HEK293 (cell line): Measurements from ENCODE around the gene OCRL.

Source experiments
- CTCF ChIA-PET: fragments of 350-600 bp; formaldehyde crosslinking; extraction: SDS; loops from one replicate; lab custom pipeline; 2021; ENCODE audit warnings: antibody characterized with exemption; lab: Yijun Ruan, JAX
- POLR2A ChIA-PET: fragments of 300-600 bp; formaldehyde crosslinking; extraction: SDS; loops from one replicate; lab custom pipeline; 2020; ENCODE audit warnings: antibody characterized with exemption, inconsistent platforms; lab: Yijun Ruan, JAX
- H3K27ac ChIP-seq: fragments of 200-500 bp; sonication (Bioruptor generic); 2 replicates; pipeline ENCODE4 v1.5.1; 2014; ENCODE audit warnings: low read depth, low read length, control low read depth, inconsistent platforms; ENCODE audit errors: extremely low read depth
- H3K36me3 ChIP-seq, 2 experiments: fragments of 200-500 bp in 1 of 2; sonication (Bioruptor generic) in 1 of 2; 1 replicate in 1 of 2; 2 replicates in 1 of 2; pipeline ENCODE4 v1.5.1; 2014 to 2017; ENCODE audit warnings: inconsistent platforms in 2 of 2, low read length in 2 of 2; ENCODE audit not compliant: control insufficient read depth in 2 of 2, insufficient read depth in 1 of 2
- H3K4me1 ChIP-seq: fragments of 200-500 bp; sonication (Bioruptor generic); 2 replicates; pipeline ENCODE4 v1.5.1; 2014; ENCODE audit warnings: mild to moderate bottlenecking, low read length, inconsistent platforms; ENCODE audit not compliant: control insufficient read depth, insufficient read depth
- H3K4me3 ChIP-seq: 2 replicates; pipeline ENCODE4 v1.5.1; 2011; ENCODE audit warnings: low read depth, mild to moderate bottlenecking, control low read depth, low read length, moderate library complexity
- H3K9me3 ChIP-seq: fragments of 200-500 bp; sonication (Bioruptor generic); 2 replicates; pipeline ENCODE4 v1.5.1; 2014; ENCODE audit warnings: low read depth, low read length, inconsistent platforms; ENCODE audit not compliant: control insufficient read depth, insufficient read depth
- BCL11B ChIP-seq: fragments of 450-650 bp; formaldehyde crosslinking; IDR thresholded peaks from 2 replicates; pipeline ENCODE4 v1.5.1; 2016; ENCODE audit warnings: low read depth, missing biosample characterization, missing genetic modification characterization
- FEZF1 ChIP-seq: fragments of 450-650 bp; formaldehyde crosslinking; IDR thresholded peaks from 2 replicates; pipeline ENCODE4 v1.5.1; 2016; ENCODE audit warnings: missing biosample characterization, missing genetic modification characterization
- IKZF3 ChIP-seq: fragments of 450-650 bp; IDR thresholded peaks from 2 replicates; pipeline ENCODE4 v1.5.0; 2018; ENCODE audit warnings: missing biosample characterization, mild to moderate bottlenecking, missing genetic modification characterization, moderate library complexity
- YY2 ChIP-seq: fragments of 450-650 bp; formaldehyde crosslinking; IDR thresholded peaks from 2 replicates; pipeline ENCODE4 v1.5.1; 2016; ENCODE audit warnings: missing biosample characterization, missing genetic modification characterization
- ZFP69B ChIP-seq: fragments of 450-650 bp; formaldehyde crosslinking; IDR thresholded peaks from 2 replicates; pipeline ENCODE4 v1.5.1; 2016; ENCODE audit warnings: missing biosample characterization, missing genetic modification characterization
- ZNF223 ChIP-seq: fragments of 450-650 bp; formaldehyde crosslinking; IDR thresholded peaks from 2 replicates; pipeline ENCODE4 v1.5.1; 2016; ENCODE audit warnings: missing biosample characterization, missing genetic modification characterization
- ZNF248 ChIP-seq: fragments of 450-650 bp; formaldehyde crosslinking; IDR thresholded peaks from 2 replicates; pipeline ENCODE4 v1.5.1; 2017; ENCODE audit warnings: missing biosample characterization, missing genetic modification characterization
- ZNF311 ChIP-seq: fragments of 450-650 bp; formaldehyde crosslinking; IDR thresholded peaks from 2 replicates; pipeline ENCODE4 v1.5.1; 2017; ENCODE audit warnings: missing biosample characterization, missing genetic modification characterization, borderline replicate concordance
- ZNF350 ChIP-seq: fragments of 450-650 bp; formaldehyde crosslinking; IDR thresholded peaks from 2 replicates; pipeline ENCODE4 v1.5.0; 2017; ENCODE audit warnings: missing biosample characterization, mild to moderate bottlenecking, missing genetic modification characterization
- ZNF391 ChIP-seq: fragments of 450-650 bp; formaldehyde crosslinking; IDR thresholded peaks from 2 replicates; pipeline ENCODE4 v1.5.1; 2016; ENCODE audit warnings: low read depth, missing biosample characterization, missing genetic modification characterization, borderline replicate concordance
- ZNF473 ChIP-seq: fragments of 450-650 bp; formaldehyde crosslinking; IDR thresholded peaks from 2 replicates; pipeline ENCODE4 v1.5.1; 2017; ENCODE audit warnings: missing biosample characterization, missing genetic modification characterization
- ZNF501 ChIP-seq: fragments of 450-650 bp; formaldehyde crosslinking; IDR thresholded peaks from 2 replicates; pipeline ENCODE4 v1.5.1; 2016; ENCODE audit warnings: missing biosample characterization, missing genetic modification characterization
- ZNF521 ChIP-seq: fragments of 450-650 bp; formaldehyde crosslinking; IDR thresholded peaks from 2 replicates; pipeline ENCODE4 v1.5.1; 2017; ENCODE audit warnings: missing biosample characterization, mild to moderate bottlenecking, missing genetic modification characterization
- ZNF626 ChIP-seq: fragments of 450-650 bp; sonication (Bioruptor Pico); formaldehyde crosslinking; IDR thresholded peaks from 2 replicates; pipeline ENCODE4 v1.5.1; 2018; ENCODE audit warnings: missing biosample characterization, missing genetic modification characterization, inconsistent platforms
- ZNF664 ChIP-seq: fragments of 450-650 bp; formaldehyde crosslinking; IDR thresholded peaks from 2 replicates; pipeline ENCODE4 v1.5.1; 2016; ENCODE audit warnings: missing biosample characterization, missing genetic modification characterization
- ZNF768 ChIP-seq: fragments of 450-650 bp; formaldehyde crosslinking; IDR thresholded peaks from 2 replicates; pipeline ENCODE4 v1.5.1; 2018; ENCODE audit warnings: missing biosample characterization, mild to moderate bottlenecking, missing genetic modification characterization
- ZNF785 ChIP-seq: fragments of 450-650 bp; formaldehyde crosslinking; IDR thresholded peaks from 2 replicates; pipeline ENCODE4 v1.5.1; 2016; ENCODE audit warnings: missing biosample characterization, missing genetic modification characterization
- ZNF830 ChIP-seq: fragments of 450-650 bp; IDR thresholded peaks from 2 replicates; pipeline ENCODE4 v1.5.0; 2018; ENCODE audit warnings: missing biosample characterization, missing genetic modification characterization, low read depth, mild to moderate bottlenecking, moderate library complexity
- ZNF843 ChIP-seq: fragments of 450-650 bp; formaldehyde crosslinking; IDR thresholded peaks from 2 replicates; pipeline ENCODE4 v1.5.1; 2016; ENCODE audit warnings: missing biosample characterization, missing genetic modification characterization
- TF ChIP-seq, protein P1 (sequence below): fragments of 450-650 bp; formaldehyde crosslinking; conservative IDR thresholded peaks from 2 replicates; pipeline ENCODE4 v1.5.1; 2016; ENCODE audit warnings: low read depth, missing biosample characterization, missing genetic modification characterization
- TF ChIP-seq, protein P2 (sequence below): fragments of 450-650 bp; formaldehyde crosslinking; optimal IDR thresholded peaks from 2 replicates; pipeline ENCODE3; 2016; ENCODE audit warnings: missing biosample characterization, mild to moderate bottlenecking, missing genetic modification characterization
- TF ChIP-seq, protein P3 (sequence below): fragments of 450-650 bp; formaldehyde crosslinking; IDR thresholded peaks from 2 replicates; pipeline ENCODE4 v1.5.1; 2016; ENCODE audit warnings: missing biosample characterization, missing genetic modification characterization
- TF ChIP-seq, protein P4 (sequence below): fragments of 450-650 bp; formaldehyde crosslinking; IDR thresholded peaks from 2 replicates; pipeline ENCODE4 v1.5.1; 2016; ENCODE audit warnings: missing biosample characterization, missing genetic modification characterization

OCRL gene

DNA sequence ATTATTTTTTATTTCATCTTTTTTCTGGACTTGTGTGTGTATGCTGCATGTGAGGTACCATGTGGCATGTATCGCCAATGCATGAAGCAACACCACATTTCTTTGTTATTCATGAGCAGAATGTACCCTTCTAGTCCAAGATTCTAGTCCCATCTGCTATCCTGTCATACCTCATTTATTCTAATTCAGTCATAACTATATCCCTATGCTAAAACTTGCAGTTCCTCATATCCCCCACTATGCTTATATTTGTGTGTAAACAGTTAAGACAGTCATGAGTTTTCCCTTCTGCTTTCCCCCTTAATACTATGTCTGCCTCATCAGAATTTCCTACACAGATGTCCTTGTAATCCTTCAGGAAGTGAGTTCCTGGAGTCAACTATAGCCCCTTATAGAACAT lies 19.7 kb downstream of the OCRL start:
- H3K4me1 ChIP-seq, result no peaks in the 10 kb centered on the region
- no peaks in the 10 kb centered on the region for H3K9me3 ChIP-seq
- H3K36me3 ChIP-seq, result peaks cover 20 to 76% of the 10 kb centered on the region in 2 experiments
- no peak overlapping the region for H3K27ac ChIP-seq
- H3K4me3 ChIP-seq, result no peak overlapping the region
- CTCF ChIA-PET, result no interaction called here
- POLR2A ChIA-PET, result no interaction called here
- no peak for TF ChIP-seq ZNF391 (tag by site-specific recombination)
- TF ChIP-seq ZNF501, result no peak
- TF ChIP-seq ZNF768 (tag by site-specific recombination), result no peak
- TF ChIP-seq BCL11B (tag by site-specific recombination), result no peak
- TF ChIP-seq, all 188 proteins: peak for 0

DNA sequence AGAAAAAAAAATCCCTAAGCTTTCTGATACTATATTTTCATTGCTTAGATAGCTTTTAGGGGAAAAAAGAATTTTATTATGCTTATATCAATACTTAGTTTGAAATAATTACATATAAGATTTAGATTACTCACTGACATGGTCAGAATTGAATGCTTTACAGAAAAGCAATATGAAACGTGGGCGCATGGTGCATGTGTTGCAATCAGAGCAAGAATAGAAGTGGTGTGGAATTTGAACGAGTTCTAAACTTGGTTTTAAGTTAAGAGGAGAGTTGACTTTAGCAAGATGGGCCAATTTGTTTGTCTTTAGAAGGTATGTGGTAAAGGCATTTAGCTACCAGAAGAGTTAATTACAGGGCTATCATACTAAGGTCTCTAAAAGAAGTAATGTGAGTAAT lies 21.4 kb downstream of the OCRL start:
- Histone ChIP-seq H3K27ac (no peak overlapping the region), H3K9me3 (no peaks in the 10 kb centered on the region), H3K4me3 (no peak overlapping the region), H3K36me3 (peaks cover 26 to 87% of the 10 kb centered on the region in 2 experiments; a peak in 2 of 3 replicates), H3K4me1 (no peaks in the 10 kb centered on the region)
- CTCF ChIA-PET, result interaction anchor here (0.6 to 0.8 kb wide), 2 partner anchors 114 to 1840 kb away, joined by 3 to 6 read pairs; no protein-coding TSS in a partner anchor
- POLR2A ChIA-PET, result interaction anchor here (0.6 kb wide), 1 partner anchor 35 kb away, joined by 3 read pairs; no protein-coding TSS in a partner anchor
- no peak for TF ChIP-seq ZNF473 (tag by site-specific recombination)
- TF ChIP-seq ZNF785 (tag by site-specific recombination), result no peak
- no peak for TF ChIP-seq ZNF311 (tag by site-specific recombination)
- TF ChIP-seq, protein P1, sequence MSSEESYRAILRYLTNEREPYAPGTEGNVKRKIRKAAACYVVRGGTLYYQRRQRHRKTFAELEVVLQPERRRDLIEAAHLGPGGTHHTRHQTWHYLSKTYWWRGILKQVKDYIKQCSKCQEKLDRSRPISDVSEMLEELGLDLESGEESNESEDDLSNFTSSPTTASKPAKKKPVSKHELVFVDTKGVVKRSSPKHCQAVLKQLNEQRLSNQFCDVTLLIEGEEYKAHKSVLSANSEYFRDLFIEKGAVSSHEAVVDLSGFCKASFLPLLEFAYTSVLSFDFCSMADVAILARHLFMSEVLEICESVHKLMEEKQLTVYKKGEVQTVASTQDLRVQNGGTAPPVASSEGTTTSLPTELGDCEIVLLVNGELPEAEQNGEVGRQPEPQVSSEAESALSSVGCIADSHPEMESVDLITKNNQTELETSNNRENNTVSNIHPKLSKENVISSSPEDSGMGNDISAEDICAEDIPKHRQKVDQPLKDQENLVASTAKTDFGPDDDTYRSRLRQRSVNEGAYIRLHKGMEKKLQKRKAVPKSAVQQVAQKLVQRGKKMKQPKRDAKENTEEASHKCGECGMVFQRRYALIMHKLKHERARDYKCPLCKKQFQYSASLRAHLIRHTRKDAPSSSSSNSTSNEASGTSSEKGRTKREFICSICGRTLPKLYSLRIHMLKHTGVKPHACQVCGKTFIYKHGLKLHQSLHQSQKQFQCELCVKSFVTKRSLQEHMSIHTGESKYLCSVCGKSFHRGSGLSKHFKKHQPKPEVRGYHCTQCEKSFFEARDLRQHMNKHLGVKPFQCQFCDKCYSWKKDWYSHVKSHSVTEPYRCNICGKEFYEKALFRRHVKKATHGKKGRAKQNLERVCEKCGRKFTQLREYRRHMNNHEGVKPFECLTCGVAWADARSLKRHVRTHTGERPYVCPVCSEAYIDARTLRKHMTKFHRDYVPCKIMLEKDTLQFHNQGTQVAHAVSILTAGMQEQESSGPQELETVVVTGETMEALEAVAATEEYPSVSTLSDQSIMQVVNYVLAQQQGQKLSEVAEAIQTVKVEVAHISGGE (tag by site-specific recombination), result no peak
- TF ChIP-seq, protein P2, sequence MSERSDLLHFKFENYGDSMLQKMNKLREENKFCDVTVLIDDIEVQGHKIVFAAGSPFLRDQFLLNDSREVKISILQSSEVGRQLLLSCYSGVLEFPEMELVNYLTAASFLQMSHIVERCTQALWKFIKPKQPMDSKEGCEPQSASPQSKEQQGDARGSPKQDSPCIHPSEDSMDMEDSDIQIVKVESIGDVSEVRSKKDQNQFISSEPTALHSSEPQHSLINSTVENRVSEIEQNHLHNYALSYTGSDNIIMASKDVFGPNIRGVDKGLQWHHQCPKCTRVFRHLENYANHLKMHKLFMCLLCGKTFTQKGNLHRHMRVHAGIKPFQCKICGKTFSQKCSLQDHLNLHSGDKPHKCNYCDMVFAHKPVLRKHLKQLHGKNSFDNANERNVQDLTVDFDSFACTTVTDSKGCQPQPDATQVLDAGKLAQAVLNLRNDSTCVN, result no peak
- TF ChIP-seq, protein P3, sequence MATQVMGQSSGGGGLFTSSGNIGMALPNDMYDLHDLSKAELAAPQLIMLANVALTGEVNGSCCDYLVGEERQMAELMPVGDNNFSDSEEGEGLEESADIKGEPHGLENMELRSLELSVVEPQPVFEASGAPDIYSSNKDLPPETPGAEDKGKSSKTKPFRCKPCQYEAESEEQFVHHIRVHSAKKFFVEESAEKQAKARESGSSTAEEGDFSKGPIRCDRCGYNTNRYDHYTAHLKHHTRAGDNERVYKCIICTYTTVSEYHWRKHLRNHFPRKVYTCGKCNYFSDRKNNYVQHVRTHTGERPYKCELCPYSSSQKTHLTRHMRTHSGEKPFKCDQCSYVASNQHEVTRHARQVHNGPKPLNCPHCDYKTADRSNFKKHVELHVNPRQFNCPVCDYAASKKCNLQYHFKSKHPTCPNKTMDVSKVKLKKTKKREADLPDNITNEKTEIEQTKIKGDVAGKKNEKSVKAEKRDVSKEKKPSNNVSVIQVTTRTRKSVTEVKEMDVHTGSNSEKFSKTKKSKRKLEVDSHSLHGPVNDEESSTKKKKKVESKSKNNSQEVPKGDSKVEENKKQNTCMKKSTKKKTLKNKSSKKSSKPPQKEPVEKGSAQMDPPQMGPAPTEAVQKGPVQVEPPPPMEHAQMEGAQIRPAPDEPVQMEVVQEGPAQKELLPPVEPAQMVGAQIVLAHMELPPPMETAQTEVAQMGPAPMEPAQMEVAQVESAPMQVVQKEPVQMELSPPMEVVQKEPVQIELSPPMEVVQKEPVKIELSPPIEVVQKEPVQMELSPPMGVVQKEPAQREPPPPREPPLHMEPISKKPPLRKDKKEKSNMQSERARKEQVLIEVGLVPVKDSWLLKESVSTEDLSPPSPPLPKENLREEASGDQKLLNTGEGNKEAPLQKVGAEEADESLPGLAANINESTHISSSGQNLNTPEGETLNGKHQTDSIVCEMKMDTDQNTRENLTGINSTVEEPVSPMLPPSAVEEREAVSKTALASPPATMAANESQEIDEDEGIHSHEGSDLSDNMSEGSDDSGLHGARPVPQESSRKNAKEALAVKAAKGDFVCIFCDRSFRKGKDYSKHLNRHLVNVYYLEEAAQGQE (tag by site-specific recombination), result no peak
- no peak for TF ChIP-seq YY2 (tag by site-specific recombination)
- no peak for TF ChIP-seq ZNF350 (tag by site-specific recombination)
- no peak for TF ChIP-seq ZNF664
- no peak for TF ChIP-seq ZNF223
- TF ChIP-seq ZNF248 (tag by site-specific recombination), result no peak
- TF ChIP-seq ZNF521 (tag by site-specific recombination), result no peak
- TF ChIP-seq FEZF1 (tag by site-specific recombination), result no peak
- no peak for TF ChIP-seq IKZF3 (tag by site-specific recombination)
- TF ChIP-seq ZNF843 (tag by site-specific recombination), result no peak
- TF ChIP-seq ZNF830, result no peak
- TF ChIP-seq, protein P4, sequence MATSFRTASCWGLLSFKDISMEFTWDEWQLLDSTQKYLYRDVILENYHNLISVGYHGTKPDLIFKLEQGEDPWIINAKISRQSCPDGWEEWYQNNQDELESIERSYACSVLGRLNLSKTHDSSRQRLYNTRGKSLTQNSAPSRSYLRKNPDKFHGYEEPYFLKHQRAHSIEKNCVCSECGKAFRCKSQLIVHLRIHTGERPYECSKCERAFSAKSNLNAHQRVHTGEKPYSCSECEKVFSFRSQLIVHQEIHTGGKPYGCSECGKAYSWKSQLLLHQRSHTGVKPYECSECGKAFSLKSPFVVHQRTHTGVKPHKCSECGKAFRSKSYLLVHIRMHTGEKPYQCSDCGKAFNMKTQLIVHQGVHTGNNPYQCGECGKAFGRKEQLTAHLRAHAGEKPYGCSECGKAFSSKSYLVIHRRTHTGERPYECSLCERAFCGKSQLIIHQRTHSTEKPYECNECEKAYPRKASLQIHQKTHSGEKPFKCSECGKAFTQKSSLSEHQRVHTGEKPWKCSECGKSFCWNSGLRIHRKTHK, result no peak
- TF ChIP-seq ZFP69B, result no peak
- no peak for TF ChIP-seq ZNF626 (tag by site-specific recombination)
